HL-60/S4 (cell line): ENCODE results near the gene SLC66A1.
"Not testable (repeated sequence)": the region's sequence is repeated elsewhere in the genome, so short reads cannot be mapped to it uniquely, and the experiment has no call there.

Experiments
- in situ Hi-C: fragments of 300-500 bp; cut with MboI; formaldehyde crosslinking; loops from 2 replicates; pipeline ENCODE4 v1.14.3; 2022; ENCODE audit warnings: low sequenced_read_pairs

The SLC66A1 gene

GRCh38 chr1:19304081-19304480 is 8.0 kb upstream of the SLC66A1 start:
- in situ Hi-C loops, result not testable (repeated sequence)

- in situ Hi-C loops, result no loop called here
These were observed 6.2 kb upstream of the SLC66A1 start for GRCh38 chr1:19305880-19306279.

- in situ Hi-C loops, result no loop called here
These were observed 5.2 kb upstream of the SLC66A1 start for GRCh38 chr1:19306941-19307340.

- in situ Hi-C loops, result no loop called here
These were observed 4.2 kb upstream of the SLC66A1 start for GRCh38 chr1:19307794-19308508.

- in situ Hi-C loops, result no loop called here
These were observed 3.6 kb upstream of the SLC66A1 start for GRCh38 chr1:19308509-19308907.

- in situ Hi-C loops, result no loop called here
These were observed 2.9 kb upstream of the SLC66A1 start for GRCh38 chr1:19309123-19309813.

GRCh38 chr1:19310061-19310460 is 2.1 kb upstream of the SLC66A1 start:
- in situ Hi-C loops, result no loop called here

- in situ Hi-C loops, result no loop called here
These were observed 1.2 kb upstream of the SLC66A1 start for GRCh38 chr1:19310720-19311502.

- in situ Hi-C loops, result no loop called here
These were observed 609 bp upstream of the SLC66A1 start for GRCh38 chr1:19311503-19311930.

- in situ Hi-C loops, result no loop called here
These were observed 883 bp downstream of the SLC66A1 start for GRCh38 chr1:19312782-19313635.

- in situ Hi-C loops, result no loop called here
These were observed 1.5 kb downstream of the SLC66A1 start for GRCh38 chr1:19313636-19313959.

GRCh38 chr1:19313961-19314882 is 2.1 kb downstream of the SLC66A1 start:
- in situ Hi-C loops, result no loop called here

- in situ Hi-C loops, result no loop called here
These were observed 3.5 kb downstream of the SLC66A1 start for GRCh38 chr1:19315378-19316198.

GRCh38 chr1:19317126-19317910 is 5.2 kb downstream of the SLC66A1 start:
- in situ Hi-C loops, result no loop called here

GRCh38 chr1:19319196-19319595 is 7.1 kb downstream of the SLC66A1 start:
- in situ Hi-C loops, result no loop called here

- in situ Hi-C loops, result no loop called here
These were observed 8.9 kb downstream of the SLC66A1 start for GRCh38 chr1:19321071-19321470.

GRCh38 chr1:19322481-19322880 is 10.4 kb downstream of the SLC66A1 start:
- in situ Hi-C loops, result no loop called here

GRCh38 chr1:19323987-19324664 is 12.0 kb downstream of the SLC66A1 start:
- in situ Hi-C loops, result no loop called here
